ENCODE results near the gene RAB14.

DNA sequence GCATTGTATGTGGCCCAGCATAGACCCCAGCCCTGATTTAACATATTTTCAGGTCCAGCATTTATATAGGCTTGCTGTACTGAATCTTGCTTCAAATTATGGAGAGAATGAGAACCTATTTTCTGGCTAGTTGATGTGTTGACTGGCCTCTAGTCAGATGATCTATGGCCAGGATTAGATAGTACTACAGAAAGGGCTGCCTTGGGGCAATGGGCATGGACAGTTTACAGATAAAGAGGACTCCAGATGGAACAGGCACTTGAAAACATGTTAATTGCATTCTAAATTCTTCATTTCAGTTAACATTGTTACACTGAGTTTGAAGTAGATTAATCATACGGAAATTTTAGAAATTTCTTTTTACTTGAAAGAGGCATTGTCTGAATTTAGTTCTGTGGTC lies 61.5 kb downstream of the RAB14 start:
- TF ChIP-seq, protein P1, sequence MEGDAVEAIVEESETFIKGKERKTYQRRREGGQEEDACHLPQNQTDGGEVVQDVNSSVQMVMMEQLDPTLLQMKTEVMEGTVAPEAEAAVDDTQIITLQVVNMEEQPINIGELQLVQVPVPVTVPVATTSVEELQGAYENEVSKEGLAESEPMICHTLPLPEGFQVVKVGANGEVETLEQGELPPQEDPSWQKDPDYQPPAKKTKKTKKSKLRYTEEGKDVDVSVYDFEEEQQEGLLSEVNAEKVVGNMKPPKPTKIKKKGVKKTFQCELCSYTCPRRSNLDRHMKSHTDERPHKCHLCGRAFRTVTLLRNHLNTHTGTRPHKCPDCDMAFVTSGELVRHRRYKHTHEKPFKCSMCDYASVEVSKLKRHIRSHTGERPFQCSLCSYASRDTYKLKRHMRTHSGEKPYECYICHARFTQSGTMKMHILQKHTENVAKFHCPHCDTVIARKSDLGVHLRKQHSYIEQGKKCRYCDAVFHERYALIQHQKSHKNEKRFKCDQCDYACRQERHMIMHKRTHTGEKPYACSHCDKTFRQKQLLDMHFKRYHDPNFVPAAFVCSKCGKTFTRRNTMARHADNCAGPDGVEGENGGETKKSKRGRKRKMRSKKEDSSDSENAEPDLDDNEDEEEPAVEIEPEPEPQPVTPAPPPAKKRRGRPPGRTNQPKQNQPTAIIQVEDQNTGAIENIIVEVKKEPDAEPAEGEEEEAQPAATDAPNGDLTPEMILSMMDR (conservative IDR thresholded peaks at IDR 0.05 in 1 of 2, IDR thresholded peaks at IDR 0.05 in 1 of 2; ENCODE audit: low read depth in 1 of 2, low read length in 2 of 2): no peak
- no peak for TF ChIP-seq EZH2 (IDR thresholded peaks at IDR 0.05; ENCODE audit: low read length, missing control alignments)
